ENCODE data around the gene SERPINB7.
A peak's percentile ranks its signal among the peaks of the same experiment; 100 is the strongest.

Gene SERPINB7

DNA sequence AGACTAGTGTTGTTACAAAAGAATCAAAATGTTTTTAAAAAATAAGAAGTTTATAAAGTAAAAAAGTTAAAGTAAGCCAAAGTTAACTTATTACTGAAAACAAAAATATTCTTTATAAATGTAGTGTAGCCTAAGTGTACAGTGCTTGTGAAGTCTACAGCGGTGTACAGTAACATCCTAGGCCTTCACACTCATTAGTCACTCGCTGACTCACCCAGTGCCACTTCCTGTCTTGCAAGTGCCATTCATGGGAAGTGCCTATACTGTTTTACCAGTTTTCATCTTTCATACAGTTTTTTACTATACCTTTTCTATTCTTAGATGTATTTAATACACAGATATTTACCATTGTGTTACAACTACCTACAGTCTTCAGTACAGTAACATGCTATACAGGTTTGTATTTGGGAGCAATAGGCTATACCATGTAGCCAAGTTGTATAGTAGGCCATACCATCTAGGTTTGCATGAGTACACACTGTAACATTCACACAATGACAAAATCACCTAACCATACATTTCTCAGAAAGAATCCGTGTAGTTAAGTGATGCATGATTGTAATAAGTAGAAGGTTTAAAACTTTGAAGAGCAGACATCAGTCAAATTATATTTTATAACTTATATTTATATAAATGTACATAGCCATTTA is 13.4 kb downstream of the SERPINB7 start:
- DNase-seq: no peak

DNA sequence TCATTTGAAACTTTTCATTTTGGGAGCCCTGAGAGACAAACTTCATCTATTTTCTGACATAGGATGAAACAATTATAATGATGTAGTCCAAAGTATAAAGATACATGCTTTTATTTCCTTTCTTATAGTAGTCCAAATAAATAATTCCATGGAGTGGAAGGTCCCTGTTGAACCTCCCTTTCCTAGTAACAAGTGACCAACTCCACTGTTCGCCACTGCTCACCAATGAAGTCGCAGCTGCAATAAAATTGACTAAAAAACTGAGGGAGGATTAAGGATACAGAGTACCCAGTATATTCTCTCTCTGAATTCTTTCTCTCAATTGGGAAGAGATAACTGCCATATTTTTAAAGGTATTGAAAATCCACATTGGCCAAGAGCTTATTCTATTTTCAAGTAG is 14.1 kb downstream of the SERPINB7 start:
- no peak for DNase-seq

DNA sequence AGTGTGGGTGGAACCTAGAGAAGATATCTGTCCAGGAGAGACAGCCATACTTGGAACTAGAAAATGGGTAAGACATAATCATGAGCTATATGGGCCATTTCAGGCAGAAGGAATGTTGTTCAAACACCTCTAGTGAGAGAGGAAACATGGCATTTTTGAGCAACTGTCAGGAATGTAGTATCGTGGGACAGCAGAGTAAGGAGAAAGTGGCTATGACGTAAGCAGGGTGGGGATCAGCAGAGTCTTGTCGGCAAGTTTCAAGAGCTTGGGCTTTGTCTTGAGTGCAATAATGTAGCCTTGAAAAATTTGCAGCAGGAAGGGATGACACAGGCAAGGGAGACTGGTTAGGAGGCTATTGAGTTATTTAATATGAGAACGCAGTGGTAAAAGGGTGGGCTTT is 20.4 kb downstream of the SERPINB7 start:
- DNase-seq: no peak

DNA sequence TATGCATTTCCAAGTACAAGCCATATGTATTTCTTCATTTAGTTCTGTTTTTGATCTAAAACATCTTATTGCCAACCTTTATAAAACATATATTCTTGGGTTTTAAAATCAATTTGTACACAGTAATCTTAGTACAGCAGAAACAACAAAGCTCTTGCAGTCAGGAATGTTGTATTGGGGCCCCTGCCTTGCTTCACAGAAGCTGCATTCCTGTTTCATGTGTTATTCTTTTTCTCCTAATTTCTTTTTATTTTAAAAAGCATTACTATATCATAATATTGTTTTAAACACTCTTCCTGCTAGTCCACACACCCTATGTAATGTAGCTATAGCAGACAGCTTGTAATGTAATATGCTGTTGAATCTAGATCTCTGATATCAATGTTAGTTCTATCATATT is 24.0 kb downstream of the SERPINB7 start:
- no peak for DNase-seq

DNA sequence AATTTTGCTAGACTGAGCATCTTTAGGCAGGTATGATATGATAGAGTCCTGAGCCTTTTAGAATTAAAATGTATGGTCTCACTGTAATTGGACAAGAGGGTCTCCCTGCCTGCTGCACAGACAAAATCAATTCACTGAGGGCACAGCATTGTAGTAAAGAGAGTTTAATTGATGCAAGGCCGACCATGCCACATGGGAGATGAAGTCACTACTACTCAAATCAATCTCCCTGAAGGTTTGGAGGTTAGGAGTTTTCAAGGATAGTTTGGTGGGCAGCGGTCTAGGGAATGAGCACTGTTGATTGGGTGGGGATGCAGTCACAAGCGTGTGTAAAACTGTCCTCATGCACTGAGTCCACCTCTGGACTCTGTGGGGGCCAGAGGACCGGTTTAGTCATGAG is 26.1 kb downstream of the SERPINB7 start:
- DNase-seq: no peak

DNA sequence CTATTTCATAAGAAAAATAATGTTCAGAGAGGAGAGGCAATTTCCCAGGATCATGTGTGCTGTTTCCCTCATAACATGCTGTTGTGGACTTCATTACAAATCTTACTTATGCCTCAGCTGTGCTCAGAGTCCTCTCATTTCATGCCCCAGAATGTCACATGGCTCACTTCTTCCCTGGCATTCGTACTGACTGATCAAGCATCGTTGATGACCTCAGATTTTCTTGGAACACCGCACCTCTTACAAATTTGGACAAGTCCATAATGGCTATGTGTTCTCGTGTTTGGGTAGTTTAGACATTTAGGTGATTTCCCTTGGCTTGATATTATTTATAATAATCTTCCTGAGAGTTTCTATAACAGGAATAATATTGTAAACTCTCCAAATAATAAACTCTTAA is 32.9 kb downstream of the SERPINB7 start:
- DNase-seq: no peak

DNA sequence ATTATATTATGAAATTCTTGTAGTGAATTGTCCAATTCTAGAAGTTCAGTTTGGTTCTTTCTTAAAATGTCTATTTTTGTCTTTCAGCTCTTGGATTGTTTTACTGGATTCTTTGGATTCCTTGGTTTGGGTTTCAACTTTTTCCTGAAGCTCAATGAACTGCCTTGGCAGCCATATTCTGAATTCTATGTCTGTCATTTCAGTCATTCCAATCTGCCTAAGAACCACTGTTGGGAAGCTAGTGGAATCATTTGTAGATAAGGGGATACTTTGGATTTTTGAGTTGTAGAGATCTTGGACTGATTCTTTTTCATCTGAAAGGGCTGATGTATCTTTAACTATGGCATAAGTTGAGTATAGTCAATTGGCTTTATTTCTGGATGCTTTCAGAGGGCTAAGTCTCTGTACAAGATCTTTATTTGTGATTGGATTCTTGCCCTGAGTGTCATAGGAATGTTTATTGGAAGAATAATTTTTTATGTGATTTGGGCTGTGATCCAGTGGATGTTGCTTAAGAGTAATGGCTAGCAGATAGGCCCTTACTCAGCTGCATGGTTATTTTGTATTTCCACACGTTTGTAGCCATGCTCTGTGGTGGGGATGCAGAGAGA is 42.3 kb downstream of the SERPINB7 start:
- no peak for DNase-seq

DNA sequence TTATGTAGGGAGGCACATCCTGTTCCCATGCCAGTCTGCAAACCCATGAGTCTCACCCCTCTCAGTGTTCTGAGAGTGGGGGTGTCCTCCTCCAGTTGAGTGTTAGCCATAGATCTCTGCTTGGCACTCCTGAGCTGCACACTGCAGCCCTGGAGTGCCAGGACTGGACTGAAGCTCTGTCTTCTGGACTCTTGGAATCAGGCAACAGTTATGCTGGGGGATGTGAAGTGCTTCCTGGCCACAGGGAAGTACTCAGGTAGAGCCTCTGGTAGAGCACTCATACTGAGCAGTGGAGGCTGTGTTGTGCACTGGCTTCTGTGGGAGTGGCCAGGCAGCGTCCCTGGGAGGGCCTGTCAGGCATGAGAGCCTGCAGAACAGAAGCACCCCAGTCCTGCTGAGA is 43.0 kb downstream of the SERPINB7 start:
- DNase-seq: no peak

DNA sequence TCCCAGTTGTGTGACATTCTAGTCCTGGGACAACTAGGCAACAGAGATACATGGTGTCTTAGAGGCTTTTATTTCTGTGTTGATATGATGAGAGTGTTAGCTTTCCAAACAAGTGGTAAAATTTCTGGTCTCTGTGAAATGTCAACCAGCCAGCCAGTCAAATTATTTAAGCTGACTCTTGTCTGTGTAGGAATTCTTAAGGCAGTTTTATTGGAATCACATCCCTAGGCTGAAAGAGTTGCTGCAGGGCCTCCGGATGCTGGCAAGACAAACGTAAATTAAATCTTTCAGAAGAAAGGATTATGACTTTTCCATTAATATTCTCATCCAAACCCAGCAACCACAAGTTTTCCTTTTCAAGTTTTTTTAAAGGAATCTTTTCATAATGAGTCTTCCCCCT is 44.6 kb downstream of the SERPINB7 start:
- DNase-seq: no peak

DNA sequence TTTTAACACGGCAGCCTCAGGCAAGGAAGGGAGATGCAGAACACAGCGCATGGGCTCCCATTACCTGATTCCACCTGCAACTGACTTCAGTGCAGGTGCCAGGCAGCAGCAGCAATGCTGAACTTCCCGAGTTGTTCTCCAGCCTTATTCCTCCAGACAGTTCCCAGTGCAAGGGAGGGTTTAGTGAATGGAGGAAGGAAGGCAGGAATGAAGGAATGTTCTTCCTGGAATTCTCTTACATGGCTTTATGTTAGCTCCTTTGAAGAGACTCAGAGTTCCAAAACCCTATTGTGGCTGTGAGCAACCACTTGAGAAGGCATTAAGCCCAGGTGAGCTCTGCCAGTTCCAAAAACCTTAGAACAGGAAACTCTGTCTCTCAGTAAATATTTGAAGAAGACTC is 45.5 kb downstream of the SERPINB7 start:
- DNase-seq: no peak

DNA sequence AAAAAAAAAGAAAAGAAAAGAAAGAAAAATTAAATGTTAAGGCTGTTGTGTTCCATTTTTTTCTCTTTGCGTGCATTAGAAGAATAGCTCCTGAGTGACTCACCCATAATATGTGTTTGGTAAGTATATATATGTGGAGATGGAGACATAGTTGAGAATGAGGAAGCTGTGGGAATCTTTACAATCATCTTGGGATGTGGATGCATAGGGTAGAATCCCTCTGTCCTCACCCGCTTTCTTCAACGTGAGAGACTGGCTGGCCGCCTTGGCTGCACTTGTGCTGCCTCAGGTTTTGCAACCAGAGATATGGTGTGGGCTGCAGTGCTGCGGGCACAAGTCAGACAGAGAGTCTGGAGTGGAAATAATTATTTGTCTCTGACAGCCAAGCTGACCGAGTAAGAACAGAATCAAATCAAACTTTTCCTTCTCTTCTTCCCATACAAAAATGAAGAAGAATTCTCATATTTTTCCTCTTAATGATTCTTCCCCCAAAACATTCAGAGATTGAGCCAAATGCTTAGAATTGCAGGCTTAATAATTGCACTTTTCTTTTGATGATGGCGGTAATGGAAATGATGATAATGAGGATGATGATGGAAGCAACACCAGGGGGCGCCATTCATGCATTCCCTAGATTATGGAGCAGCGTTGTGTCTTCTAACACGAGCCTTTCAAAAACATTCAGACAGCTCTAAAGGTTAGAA is 48.5 kb downstream of the SERPINB7 start:
- DNase-seq: no peak

DNA sequence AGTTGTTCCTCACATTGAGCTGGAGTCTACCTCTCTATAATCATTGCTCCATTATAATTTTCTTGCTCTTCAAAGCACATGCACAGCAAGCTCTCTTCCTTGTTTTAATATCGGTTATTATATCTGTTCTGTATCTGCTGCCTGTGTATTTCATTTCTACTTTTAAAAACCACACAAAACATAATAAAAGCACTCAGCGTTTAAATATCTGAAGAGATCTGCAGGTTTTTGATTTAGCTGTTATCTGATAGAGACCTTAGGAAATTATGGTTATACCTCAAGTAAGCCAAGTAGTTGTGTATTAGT is 49.0 kb downstream of the SERPINB7 start:
- DNase-seq: no peak

DNA sequence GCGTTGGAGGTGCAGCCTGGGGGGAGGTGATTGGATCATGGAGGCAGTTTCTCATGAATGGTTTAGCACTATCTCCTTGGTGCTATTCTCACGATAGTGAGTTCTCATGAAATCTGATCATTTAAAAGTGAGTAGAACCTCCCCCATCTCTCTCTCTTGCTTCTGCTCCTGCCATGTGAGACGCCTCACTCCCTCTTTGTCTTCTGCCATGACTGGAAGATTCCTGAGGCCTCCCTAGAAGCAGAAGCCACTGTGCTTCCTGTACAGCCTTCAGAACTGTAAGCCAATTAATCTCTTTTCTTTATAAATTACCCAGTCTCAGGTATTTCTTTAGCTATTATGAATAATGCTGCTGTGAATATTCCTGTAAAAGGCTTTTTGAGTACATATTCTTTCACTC is 52.9 kb downstream of the SERPINB7 start:
- DNase-seq: no peak

DNA sequence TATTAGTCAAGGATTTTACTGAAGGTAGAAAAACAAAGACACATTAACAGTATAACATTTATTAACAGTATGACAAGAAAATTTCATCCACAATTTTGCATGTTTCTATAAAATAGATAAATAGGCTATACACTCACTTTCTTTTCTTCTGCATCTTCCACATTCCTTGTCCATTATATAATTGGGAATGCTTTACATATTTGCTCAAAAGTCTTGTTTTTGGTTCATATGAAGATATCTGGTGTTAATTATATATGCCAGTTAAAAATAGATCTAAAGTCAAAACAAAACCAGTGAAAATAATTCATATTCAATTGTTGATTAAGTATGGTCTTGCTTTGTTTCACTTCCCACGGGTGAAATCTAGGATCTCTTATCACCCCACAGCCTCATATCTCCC is 53.4 kb downstream of the SERPINB7 start:
- DNase-seq: no peak

DNA sequence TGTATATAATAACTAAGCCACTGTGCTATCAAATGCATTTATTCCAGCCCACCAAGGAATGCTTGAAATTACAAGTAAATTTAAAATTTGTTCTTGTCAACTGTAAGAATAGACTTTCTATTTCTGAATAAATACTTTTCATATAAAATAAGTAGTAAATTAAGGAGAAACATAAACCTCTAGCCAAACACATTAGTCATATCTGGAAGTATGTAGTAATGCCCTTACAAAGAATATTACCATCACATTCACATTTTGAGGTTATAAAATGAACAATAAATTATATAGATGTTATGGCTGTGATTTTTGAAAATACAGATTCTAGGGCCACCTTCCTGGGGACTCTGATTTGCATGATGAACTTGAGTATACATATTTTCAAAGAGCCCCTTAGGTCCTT is 54.7 kb downstream of the SERPINB7 start:
- DNase-seq: no peak

DNA sequence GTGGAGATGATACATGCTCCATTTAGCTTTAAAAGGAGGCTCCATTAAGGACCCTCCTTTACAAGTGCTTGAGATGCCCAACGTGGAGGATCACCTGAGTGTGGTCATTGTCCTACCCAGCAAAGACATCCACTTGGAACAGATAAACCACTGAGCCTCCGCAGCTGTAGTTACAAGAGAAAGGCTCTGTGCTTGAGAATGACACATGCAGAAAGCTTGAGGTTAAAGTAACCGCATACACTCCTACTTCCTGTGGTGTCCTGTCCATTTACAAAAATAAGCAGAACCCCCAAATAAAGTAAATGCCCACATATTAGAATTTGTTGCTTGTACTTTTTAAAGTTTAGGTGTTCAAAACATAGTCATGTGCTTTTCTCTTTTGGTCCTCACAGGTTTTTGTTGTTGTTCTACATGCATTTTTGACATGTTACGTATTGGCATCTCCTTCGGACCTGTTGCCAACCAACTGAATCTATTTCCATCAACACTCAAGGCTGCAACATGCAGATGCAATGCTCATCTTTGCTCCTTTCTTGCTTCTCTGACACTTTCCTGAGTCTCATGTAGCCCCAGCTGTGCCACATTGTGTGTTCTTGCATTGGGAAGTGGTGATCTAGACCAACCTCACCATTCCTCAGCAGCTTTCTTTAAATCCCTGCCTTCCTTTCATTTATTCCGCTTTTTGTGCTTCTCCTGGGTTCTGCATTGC is 56.0 kb downstream of the SERPINB7 start:
- DNase-seq: no peak

DNA sequence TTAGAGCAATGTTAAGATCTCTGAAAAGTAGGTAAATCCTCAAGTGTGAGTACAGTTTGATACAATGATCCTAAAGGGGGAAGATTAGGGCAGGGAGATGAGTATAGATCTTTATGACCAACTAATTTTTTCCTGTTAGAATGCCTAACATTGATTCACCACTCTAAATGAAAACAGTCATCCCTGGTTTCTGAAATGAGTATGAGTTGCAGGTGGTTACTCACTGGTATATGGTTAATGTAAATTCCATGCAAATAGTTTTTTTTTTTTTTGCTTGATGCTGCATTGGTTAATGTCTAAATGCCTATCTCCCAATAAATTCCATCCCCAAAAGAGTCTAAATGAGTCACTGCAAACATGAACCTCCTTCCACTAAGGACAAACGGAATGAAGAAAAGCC is 57.3 kb downstream of the SERPINB7 start:
- DNase-seq: no peak

DNA sequence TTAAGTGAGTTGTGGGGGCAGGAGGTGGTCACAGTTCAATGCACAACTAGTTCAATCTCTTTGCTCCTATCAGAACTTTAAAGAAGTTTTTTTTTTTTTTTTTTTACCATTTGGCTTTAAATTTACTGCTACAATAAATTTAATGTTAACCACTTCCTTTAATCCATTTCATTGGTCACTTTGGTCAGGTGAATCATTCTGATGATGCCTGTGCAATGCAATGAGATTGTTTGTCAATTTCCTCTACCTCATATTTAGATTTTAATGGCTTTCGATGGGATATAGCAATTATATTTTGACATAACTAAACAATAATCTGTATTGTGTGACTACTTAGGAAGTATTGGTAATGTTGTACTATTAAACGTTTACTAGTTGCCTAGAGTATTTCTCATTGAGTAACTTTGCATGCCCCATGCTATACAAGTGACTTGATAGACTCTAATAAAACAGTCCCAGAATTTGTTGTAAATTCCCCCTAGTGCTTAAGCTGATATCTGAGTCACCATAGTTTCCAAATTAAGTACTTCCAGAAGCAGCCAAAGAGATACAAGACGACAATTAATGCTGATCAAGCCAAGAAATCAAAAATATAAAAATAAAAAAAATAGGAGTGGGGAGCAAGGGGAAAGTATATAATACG is 59.4 kb downstream of the SERPINB7 start:
- DNase-seq: no peak

DNA sequence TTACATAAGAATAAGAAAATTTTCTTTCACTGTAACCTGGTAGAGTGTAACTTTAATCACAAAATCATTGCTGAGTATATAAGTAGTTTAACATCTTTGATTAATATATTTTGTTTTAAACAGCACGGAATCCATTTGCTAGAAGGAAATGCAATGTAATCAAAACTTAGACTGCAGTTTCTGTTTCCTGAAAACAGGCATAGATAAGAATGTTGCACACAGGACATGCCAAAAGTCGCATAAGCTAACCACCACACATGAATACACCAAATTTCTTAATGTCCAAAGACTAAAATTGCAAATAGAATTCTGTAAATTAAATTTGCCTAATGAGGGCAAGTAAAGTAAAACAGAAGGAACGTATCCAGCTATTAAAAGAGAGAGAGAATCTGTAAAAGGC is 61.2 kb downstream of the SERPINB7 start:
- DNase-seq: no peak

DNA sequence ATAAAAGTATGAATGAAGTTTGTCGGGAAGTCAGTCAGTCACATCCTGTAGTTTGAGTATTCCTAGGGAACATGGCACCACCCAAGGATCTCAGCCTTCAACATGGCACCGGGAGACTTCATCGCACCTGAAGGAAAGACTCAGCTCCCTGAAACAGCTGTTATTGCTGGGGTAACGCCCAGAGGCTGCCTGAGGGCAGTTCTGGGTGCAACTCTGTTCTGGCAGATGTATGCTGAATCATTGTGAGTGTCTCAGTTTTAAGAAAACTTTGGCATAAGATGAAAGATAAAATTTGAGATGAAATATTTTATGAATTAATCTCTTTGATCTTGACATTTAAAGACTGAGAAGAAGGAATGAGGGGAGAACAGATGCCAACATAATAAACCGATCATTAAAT is 62.4 kb downstream of the SERPINB7 start:
- DNase-seq: no peak

DNA sequence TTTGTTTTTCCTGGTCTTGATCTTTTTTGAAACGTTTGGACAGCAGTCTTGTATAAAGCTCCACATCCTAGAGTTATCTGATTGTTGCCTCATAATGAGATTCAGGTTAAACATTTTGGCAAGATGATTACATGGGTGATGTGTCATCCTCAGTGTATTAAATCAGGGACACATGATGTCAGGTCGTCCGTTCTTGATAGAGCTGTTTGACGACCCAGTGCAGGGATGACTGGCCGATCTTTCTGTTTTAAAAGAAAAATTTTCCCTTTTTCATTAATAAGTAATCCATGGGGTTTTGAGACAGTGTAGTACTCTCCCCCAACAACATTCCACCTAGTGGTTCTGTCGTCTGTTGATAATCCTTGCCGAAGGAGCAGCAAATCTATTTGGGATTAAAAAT is 67.8 kb downstream of the SERPINB7 start:
- no peak for DNase-seq

DNA sequence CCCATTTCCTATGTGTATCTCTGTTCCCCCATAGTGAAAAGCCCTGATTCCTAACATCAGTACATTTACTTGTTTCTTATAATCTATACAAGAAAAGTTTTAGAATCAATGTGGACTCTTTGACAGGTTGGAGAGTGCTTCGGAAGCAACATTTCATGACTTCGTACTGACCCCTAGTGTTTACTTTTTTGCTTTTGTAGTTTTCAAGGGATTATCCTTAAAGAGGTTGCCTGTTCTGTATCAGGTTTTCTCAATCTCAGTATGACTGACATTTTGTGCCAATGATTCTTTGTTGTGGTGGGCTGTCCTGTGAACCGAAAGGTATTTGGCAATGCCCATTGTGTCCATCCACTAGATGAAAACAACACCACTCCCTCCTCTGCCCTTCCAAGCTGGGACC is 69.0 kb downstream of the SERPINB7 start:
- no peak for DNase-seq

DNA sequence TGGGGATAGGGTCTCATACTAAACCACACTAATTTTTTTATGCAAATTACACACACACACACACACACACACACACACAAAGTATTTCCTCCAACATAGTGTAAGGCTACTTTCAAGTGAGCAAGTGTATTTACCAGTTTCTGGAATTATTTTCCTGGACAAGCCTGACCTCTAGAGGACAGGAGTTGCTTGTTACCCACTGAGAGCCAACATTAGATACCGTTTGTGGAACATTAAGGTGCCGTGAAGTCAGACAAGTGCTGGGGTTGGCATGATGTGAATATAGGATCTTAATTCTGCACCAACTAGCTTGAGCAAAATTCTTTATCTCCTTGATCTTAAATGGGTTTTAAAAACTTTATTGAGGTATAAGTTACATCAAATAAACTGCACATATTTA is 72.9 kb downstream of the SERPINB7 start:
- DNase-seq: peak; percentile 15

DNA sequence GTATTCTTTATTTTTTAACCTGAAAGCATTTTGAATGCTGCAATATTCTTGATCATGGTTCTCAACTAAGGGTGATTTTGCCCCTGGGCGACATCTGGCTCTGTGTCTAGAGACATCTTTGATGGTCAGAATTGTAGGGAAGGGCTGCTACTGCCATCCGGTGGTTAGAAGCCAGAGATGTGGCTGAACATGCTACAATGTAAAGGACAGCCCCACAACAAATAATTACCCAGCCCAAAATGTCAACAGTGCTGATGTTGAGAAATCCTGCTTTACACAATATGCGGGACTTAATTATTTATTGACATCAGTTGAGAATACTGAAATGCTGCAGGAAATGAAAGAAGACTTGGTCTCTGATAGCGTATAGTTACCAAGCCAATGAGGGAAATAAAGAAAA is 74.8 kb downstream of the SERPINB7 start:
- DNase-seq: no peak
